Psoas muscle (tissue), 8 donors: ENCODE data around the gene SMC1A. TPM values are rescaled to one million over a fixed set of nuclear protein-coding genes. Genes with fewer than 3 reads are reported as not detected.
"Not testable (repeated sequence)": the region's sequence is repeated elsewhere in the genome, so short reads cannot be mapped to it uniquely, and the experiment has no call there.

ENCODE experiments used
- ATAC-seq, 4 donors: fragments of 200-7000 bp; cut with Tn5 transposase; one replicate each; pipeline ENCODE4 v1.9.1; 2020; ENCODE audit warnings: moderate library complexity in 3 of 4, mild to moderate bottlenecking in 2 of 4
- DNase-seq, 2 donors: peaks; one replicate each; pipeline ENCODE4 v3.0.0-alpha.2; 2020
- H3K27ac ChIP-seq: fragments of 200-600 bp; one replicate; pipeline ENCODE4 v1.8.0; 2022
- H3K27me3 ChIP-seq, 3 donors: fragments of 200-600 bp in 1 of 3; one replicate each; pipeline versions ENCODE4 v1.6.1 to v1.8.0; 2013 to 2022; ENCODE audit warnings: low read length in 2 of 3, mild to moderate bottlenecking in 2 of 3, moderate library complexity in 1 of 3; ENCODE audit not compliant: insufficient read depth in 3 of 3
- H3K36me3 ChIP-seq, 2 donors: fragments of 200-600 bp in 1 of 2; one replicate each; pipeline versions ENCODE4 v1.6.1 to v1.8.0; 2013 to 2022; ENCODE audit warnings: low read depth in 1 of 2, mild to moderate bottlenecking in 1 of 2, moderate library complexity in 1 of 2; ENCODE audit not compliant: insufficient read depth in 1 of 2
- H3K4me1 ChIP-seq: fragments of 200-600 bp; one replicate; pipeline ENCODE4 v1.8.0; 2022
- H3K4me3 ChIP-seq: fragments of 200-600 bp; one replicate; pipeline ENCODE4 v1.8.0; 2022; ENCODE audit warnings: mild to moderate bottlenecking
- H3K9me3 ChIP-seq: fragments of 200-600 bp; one replicate; pipeline ENCODE4 v1.8.0; 2022
- WGBS, 3 donors: extraction: QIAGEN DNeasy Blood & Tissue Kit; methylation state at CpG; one replicate each; pipeline versions ENCODE4 v1.1.6 to v1.1.7; 2013; 5-methylcytosine and 5-hydroxymethylcytosine counted together
- intact Hi-C, 2 donors: fragments of 100-400 bp; cut with DNase I; formaldehyde crosslinking; loops; one replicate each; pipeline versions ENCODE4 v1.11.0 to v1.14.2; 2022
- polyA plus RNA-seq, 3 donors: library from polyadenylated mRNA; stranded (reverse); fragments of 200-250 nt; gene quantifications; one replicate each; pipeline ENCODE4 v1.2.3, GENCODE V29; 2013
- total RNA-seq, 4 donors: library from RNA; stranded (reverse); fragmentation: NEBNext Ultra II Directional in 2 of 4; extraction: Animal tissue kit (Norgen Biotek cat#: 25700) in 2 of 4; gene quantifications; one replicate each; pipeline versions ENCODE4 v1.2.1 to v1.2.4, GENCODE V29; 2021 to 2023
- TF ChIP-seq, protein P1 (sequence below): fragments of 200-600 bp; IDR thresholded peaks from one replicate; pipeline ENCODE4 v1.8.0; 2022; ENCODE audit warnings: antibody characterized with exemption
- donor health status: healthy with polysubstance abuse.
- donor health status: DM: no; HTN: no; CAD: no; lungs with moderate emphysema.
- donor health status: Bipolar disorder and iron deficiency.
- donor health status: healthy.
- donor health status: DM: yes; HTN: yes; CAD: no.
- donor health status: DM: no; HTN: no; CAD: no.
- donor health status: DM: no; HTN: no; CAD: no.
- donor health status: DM: yes; HTN: yes; CAD: no.

The SMC1A gene
- total and polyA plus RNA-seq, 7 donors: 8.1 to 45.0 (median 25.9) TPM

- ATAC-seq (no peak), DNase-seq (no peak)
- no peaks in the 10 kb centered on the region for H3K9me3 ChIP-seq
- intact Hi-C loops: no loop called here
- 72 to 84% (median 79%) methylated on average over 6 of the region's 6 CpGs for WGBS, 3 donors
- H3K4me3 ChIP-seq: no peak overlapping the region
- TF ChIP-seq, protein P1, sequence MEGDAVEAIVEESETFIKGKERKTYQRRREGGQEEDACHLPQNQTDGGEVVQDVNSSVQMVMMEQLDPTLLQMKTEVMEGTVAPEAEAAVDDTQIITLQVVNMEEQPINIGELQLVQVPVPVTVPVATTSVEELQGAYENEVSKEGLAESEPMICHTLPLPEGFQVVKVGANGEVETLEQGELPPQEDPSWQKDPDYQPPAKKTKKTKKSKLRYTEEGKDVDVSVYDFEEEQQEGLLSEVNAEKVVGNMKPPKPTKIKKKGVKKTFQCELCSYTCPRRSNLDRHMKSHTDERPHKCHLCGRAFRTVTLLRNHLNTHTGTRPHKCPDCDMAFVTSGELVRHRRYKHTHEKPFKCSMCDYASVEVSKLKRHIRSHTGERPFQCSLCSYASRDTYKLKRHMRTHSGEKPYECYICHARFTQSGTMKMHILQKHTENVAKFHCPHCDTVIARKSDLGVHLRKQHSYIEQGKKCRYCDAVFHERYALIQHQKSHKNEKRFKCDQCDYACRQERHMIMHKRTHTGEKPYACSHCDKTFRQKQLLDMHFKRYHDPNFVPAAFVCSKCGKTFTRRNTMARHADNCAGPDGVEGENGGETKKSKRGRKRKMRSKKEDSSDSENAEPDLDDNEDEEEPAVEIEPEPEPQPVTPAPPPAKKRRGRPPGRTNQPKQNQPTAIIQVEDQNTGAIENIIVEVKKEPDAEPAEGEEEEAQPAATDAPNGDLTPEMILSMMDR: no peak
- no peaks in the 10 kb centered on the region for H3K27me3 ChIP-seq
- H3K4me1 ChIP-seq: no peaks in the 10 kb centered on the region
- no peak overlapping the region for H3K27ac ChIP-seq
- H3K36me3 ChIP-seq: peaks cover 3 to 60% of the 10 kb centered on the region in 2 donors
Observed at GRCh38 chrX:53376888-53377287, 45.6 kb downstream of the SMC1A start.

- Histone ChIP-seq H3K36me3 (peaks cover 3 to 41% of the 10 kb centered on the region in 2 donors), H3K4me3 (no peak overlapping the region), H3K4me1 (no peaks in the 10 kb centered on the region), H3K27me3 (no peaks in the 10 kb centered on the region), H3K27ac (no peak overlapping the region), H3K9me3 (no peaks in the 10 kb centered on the region)
- ATAC-seq (no peak), DNase-seq (no peak)
- TF ChIP-seq, protein P1: no peak
- intact Hi-C loops: no loop called here
Observed at GRCh38 chrX:53374923-53375322, 47.5 kb downstream of the SMC1A start.

- H3K36me3 ChIP-seq: peaks cover 0 to 35% of the 10 kb centered on the region in 2 donors
- WGBS, 3 donors: 83 to 94% (median 91%) methylated on average over 7 of the region's 7 CpGs
- ATAC-seq (no peak), DNase-seq (no peak)
- no peak overlapping the region for H3K27ac ChIP-seq
- no peak overlapping the region for H3K4me3 ChIP-seq
- H3K4me1 ChIP-seq: no peaks in the 10 kb centered on the region
- intact Hi-C loops: no loop called here
- H3K9me3 ChIP-seq: no peaks in the 10 kb centered on the region
- TF ChIP-seq, protein P1: no peak
- no peaks in the 10 kb centered on the region for H3K27me3 ChIP-seq
Observed at GRCh38 chrX:53374222-53374820, 48.1 kb downstream of the SMC1A start.

DNA sequence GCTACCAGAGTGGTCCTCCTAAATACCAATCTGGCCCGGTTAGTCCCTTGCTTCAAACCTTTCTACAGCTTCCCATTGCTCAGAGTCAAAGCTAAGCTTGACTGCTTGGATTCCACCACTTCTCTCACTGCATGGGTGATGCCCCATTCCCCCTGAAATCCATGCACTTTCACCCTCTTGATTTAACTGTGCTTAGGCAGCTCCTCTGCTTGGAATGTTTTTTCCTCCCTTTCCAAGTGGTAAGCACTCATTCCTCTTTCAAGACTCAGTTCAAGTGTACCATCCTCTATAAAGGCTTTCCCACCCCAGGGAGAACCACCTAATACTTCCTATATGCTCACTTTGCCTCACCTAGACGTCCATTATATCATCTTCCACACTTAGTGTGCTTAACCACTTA is 49.1 kb downstream of the SMC1A start:
- ATAC-seq: no peak
- no peak overlapping the region for H3K27ac ChIP-seq
- no peaks in the 10 kb centered on the region for H3K27me3 ChIP-seq
- H3K9me3 ChIP-seq: no peaks in the 10 kb centered on the region
- peaks cover 0 to 24% of the 10 kb centered on the region in 2 donors for H3K36me3 ChIP-seq
- WGBS, 3 donors: 62 to 82% (median 79%) methylated on average over 2 of the region's 2 CpGs
- intact Hi-C loops: no loop called here
- no peak for DNase-seq
- TF ChIP-seq, protein P1: no peak
- no peak overlapping the region for H3K4me3 ChIP-seq
- H3K4me1 ChIP-seq: no peaks in the 10 kb centered on the region

GRCh38 chrX:53366454-53366853 is 56.0 kb downstream of the SMC1A start:
- intact Hi-C loops: not testable (repeated sequence)

More at GRCh38 chrX:53366454-53366853, 56.0 kb downstream of the SMC1A start:
- not testable (repeated sequence) for H3K9me3 ChIP-seq, H3K27ac ChIP-seq, H3K36me3 ChIP-seq, H3K4me1 ChIP-seq, DNase-seq, H3K27me3 ChIP-seq, ATAC-seq, H3K4me3 ChIP-seq
- 92 to 100% (median 95%) methylated on average over 1 of the region's 1 CpG for WGBS, 3 donors
